Testis (tissue), 2 donors: Measurements from ENCODE around the gene ALG10B.
"Not testable (repeated sequence)": the region's sequence is repeated elsewhere in the genome, so short reads cannot be mapped to it uniquely, and the experiment has no call there.

Source experiments
- CTCF ChIP-seq, 3 experiments: fragments of 450-650 bp in 2 of 3; fragments of 200-600 bp in 1 of 3; sonication (generic) in 1 of 3; IDR thresholded peaks; one replicate each; pipeline ENCODE4 v1.5.1; 2016 to 2019; ENCODE audit warnings: antibody characterized with exemption in 3 of 3, mild to moderate bottlenecking in 2 of 3, moderate library complexity in 1 of 3
- POLR2A ChIP-seq: fragments of 450-650 bp; IDR thresholded peaks from one replicate; pipeline ENCODE4 v1.6.1; 2017; ENCODE audit warnings: antibody characterized with exemption, mild to moderate bottlenecking, moderate library complexity

GRCh38 chr12:38343256-38343655, 26.7 kb downstream of the ALG10B start:
- not testable (repeated sequence) for TF ChIP-seq CTCF (IDR thresholded peaks at IDR 0.05); POLR2A
